ENCODE data around the gene AGPAT3. TPM values are rescaled to one million over a fixed set of nuclear protein-coding genes. Genes with fewer than 3 reads are reported as not detected.

The AGPAT3 gene
- total RNA-seq, 4 donors from 2014 or later = 63.5 to 225 (median 161) TPM

GRCh38 chr21:43978060-43978459, 113.0 kb downstream of the AGPAT3 start:
- Histone ChIP-seq H3K4me3 (no peak overlapping the region), H3K27me3 (no peaks in the 10 kb centered on the region), H3K4me1 (peaks cover 0 to 6% (median 0%) of the 10 kb centered on the region in 4 donors), H3K36me3 (peaks cover 0 to 55% (median 0%) of the 10 kb centered on the region in 3 donors), H3K9me3 (no peaks in the 10 kb centered on the region), H3K27ac (no peak overlapping the region)
- DNase-seq = no peak
- TF ChIP-seq POLR2A (IDR thresholded peaks at IDR 0.05) (no peak), CTCF (IDR thresholded peaks at IDR 0.05) (no peak)

DNA sequence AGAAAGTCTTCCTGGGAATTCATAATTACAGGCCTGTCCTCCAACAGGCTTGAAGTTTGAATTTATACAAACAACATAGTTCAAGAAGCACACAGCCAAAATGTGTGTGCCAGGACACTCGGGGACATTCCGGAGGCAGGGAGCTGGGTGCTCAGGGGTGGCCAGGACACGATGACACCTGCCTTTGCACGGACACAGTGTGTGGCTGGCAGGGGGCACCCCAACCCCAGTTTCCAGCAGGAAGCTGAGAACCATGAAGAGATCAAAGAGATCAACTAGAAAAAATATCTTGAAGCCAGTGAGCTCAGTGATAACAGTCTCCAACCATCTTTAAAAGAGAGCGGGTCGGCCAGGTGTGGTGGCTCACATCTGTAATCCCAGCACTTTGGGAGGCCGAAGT, 114.6 kb downstream of the AGPAT3 start:
- no peak for DNase-seq
- H3K9me3 ChIP-seq = no peaks in the 10 kb centered on the region
- TF ChIP-seq POLR2A (IDR thresholded peaks at IDR 0.05) (no peak), CTCF (IDR thresholded peaks at IDR 0.05) (no peak)
- peaks cover 0 to 6% (median 0%) of the 10 kb centered on the region in 4 donors for H3K4me1 ChIP-seq
- H3K27me3 ChIP-seq = no peaks in the 10 kb centered on the region
- no peak overlapping the region for H3K27ac ChIP-seq
- H3K36me3 ChIP-seq = peaks cover 0 to 68% (median 0%) of the 10 kb centered on the region in 3 donors
- H3K4me3 ChIP-seq = no peak overlapping the region

DNA sequence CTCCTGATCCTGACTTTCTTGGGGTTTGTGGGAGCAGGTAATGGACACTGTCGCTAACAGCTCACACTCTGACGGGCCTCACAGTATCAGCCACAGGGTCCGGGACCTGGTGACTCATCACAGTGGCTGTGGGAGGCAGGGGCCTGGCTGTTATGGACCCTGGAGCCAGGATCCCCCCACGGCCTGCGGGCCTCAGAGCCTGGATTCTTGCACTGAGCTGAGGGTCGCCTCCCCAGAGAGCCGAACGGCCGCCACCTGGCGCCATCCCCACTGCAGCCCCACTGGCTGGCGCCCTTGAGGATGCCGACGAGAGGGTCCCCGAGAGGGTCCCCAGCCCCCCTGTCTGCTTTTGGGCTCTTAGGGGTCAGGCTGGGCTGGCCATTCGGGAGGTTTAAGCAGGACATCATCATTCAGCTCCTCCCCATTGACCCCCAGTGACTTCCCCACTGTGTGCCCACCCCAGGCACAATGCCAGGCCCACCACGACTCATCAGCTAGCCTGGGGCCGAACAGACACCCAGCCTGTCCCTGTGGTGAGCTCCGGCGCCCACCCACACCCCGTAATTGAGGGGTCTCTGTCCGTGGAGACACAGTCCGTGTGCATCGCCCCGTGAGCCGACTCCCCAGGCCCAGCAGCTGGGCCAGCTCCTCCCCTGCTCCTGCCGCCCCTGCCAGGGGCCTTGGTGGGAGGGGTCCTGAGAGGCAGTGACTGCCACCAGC, 116.3 kb downstream of the AGPAT3 start:
- no peak overlapping the region for H3K27ac ChIP-seq
- TF ChIP-seq POLR2A (IDR thresholded peaks at IDR 0.05) (no peak), CTCF (IDR thresholded peaks at IDR 0.05) (no peak)
- peaks cover 0 to 68% (median 0%) of the 10 kb centered on the region in 3 donors for H3K36me3 ChIP-seq

DNA sequence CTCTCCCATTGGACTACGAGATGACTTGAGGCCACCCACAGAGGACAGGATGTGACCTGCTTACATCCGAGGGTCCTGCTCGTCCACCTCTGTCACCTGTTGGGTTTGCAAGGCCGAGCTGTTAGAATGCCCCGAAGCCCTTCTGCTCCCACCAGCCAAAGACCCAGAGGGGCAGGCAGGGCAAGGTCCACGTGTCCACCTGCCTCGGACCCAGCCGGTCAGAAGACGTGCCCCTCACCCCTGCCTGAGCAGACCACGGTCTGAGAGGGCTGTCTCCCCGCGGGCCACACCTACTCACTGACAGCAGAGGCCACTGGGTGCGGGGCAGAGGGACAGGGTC, 116.8 kb downstream of the AGPAT3 start:
- Histone ChIP-seq H3K4me1 (peaks cover 0 to 3% (median 0%) of the 10 kb centered on the region in 4 donors), H3K27me3 (no peaks in the 10 kb centered on the region), H3K4me3 (no peak overlapping the region), H3K9me3 (no peaks in the 10 kb centered on the region), H3K36me3 (peaks cover 0 to 64% (median 0%) of the 10 kb centered on the region in 3 donors), H3K27ac (no peak overlapping the region)
- no peak for TF ChIP-seq CTCF (IDR thresholded peaks at IDR 0.05)
- TF ChIP-seq POLR2A (IDR thresholded peaks at IDR 0.05) = no peak
- DNase-seq = no peak

More for the DNA sequence above, 116.3 kb downstream of the AGPAT3 start:
- no peak overlapping the region for H3K4me3 ChIP-seq
- H3K4me1 ChIP-seq = peaks cover 0 to 3% (median 0%) of the 10 kb centered on the region in 4 donors
- H3K9me3 ChIP-seq = no peaks in the 10 kb centered on the region
- DNase-seq = no peak
- no peaks in the 10 kb centered on the region for H3K27me3 ChIP-seq

GRCh38 chr21:43982489-43983078, 117.6 kb downstream of the AGPAT3 start:
- Histone ChIP-seq H3K27ac (no peak overlapping the region), H3K27me3 (no peaks in the 10 kb centered on the region), H3K36me3 (peaks cover 0 to 57% (median 0%) of the 10 kb centered on the region in 3 donors), H3K4me3 (no peak overlapping the region), H3K9me3 (no peaks in the 10 kb centered on the region), H3K4me1 (peaks cover 0 to 3% (median 0%) of the 10 kb centered on the region in 4 donors)
- no peak for TF ChIP-seq POLR2A (IDR thresholded peaks at IDR 0.05)
- DNase-seq = no peak

DNA sequence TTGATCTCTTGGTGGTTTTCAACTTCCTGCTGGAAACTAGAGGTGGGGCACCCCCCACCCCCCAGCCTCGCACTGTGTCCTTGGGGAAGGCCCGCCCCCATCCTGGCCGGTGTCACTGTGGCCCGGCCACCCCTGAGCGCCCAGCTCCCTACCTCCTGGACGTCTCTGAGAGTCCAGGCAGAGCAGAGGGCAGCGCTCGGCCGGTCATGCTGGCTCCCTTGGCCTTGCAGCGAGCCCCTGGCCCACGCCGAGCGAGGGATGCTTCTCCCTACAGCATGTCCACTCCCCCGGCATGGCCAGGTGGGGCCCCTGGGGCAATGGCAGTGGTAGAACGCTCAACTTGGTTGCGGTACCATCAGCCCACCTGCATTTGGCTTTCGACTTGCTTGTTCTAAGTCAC, 118.4 kb downstream of the AGPAT3 start:
- TF ChIP-seq CTCF (IDR thresholded peaks at IDR 0.05) (no peak), POLR2A (IDR thresholded peaks at IDR 0.05) (no peak)
- Histone ChIP-seq H3K9me3 (no peaks in the 10 kb centered on the region), H3K36me3 (peaks cover 0 to 49% (median 0%) of the 10 kb centered on the region in 3 donors), H3K27me3 (no peaks in the 10 kb centered on the region), H3K4me3 (no peak overlapping the region), H3K27ac (no peak overlapping the region), H3K4me1 (peaks cover 0 to 3% (median 0%) of the 10 kb centered on the region in 4 donors)
- DNase-seq = no peak
